Activated naive CD4-positive, alpha-beta T cell treated with Interleukin-2 at 50 U/mL for 16 hours (primary cell): ENCODE data around the gene DNAH14.
"Not testable (repeated sequence)": the region's sequence is repeated elsewhere in the genome, so short reads cannot be mapped to it uniquely, and the experiment has no call there.

ENCODE experiments used
- DNase-seq: peaks from one replicate; pipeline ENCODE4 v3.0.0-alpha.2; 2020

DNAH14 gene

DNA sequence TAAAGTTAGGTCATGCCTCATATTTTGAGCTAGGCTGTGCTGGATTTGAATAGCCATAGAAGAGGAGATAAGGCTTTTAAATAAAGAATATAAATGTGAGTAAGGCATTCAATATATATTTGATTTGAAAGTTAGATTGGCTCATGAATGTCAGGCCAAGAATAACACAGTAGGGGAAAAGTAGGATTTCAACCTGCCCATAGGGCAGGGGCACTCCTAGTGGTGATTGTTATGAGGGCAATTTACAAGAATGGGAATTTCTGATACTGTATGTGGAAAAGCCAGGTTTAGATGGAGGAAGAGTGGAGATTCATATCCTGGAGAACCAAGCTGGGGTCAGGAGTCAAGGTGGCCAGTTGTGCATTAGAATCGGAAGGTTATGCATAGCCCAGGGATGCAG is 74.9 kb downstream of the DNAH14 start:
- no peak for DNase-seq

DNA sequence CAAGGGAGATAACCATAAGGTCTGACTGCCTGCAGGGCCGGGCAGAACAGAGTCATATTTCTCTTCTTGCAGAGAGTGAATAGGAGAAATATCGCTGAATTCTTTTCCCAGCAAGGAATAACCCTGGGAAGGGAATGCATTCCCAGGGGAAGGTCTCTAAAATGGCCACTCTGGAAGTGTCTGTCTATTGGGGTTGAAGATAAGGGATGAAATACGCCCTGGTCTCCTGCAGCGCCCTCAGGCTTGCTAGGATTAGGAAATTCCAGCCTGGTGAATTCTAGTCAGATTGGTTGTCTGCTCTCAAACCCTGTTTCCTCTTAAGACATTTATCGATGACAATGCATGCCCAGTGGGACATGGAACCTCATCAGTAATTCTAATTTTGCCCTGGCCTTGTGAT is 76.9 kb downstream of the DNAH14 start:
- not testable (repeated sequence) for DNase-seq

DNA sequence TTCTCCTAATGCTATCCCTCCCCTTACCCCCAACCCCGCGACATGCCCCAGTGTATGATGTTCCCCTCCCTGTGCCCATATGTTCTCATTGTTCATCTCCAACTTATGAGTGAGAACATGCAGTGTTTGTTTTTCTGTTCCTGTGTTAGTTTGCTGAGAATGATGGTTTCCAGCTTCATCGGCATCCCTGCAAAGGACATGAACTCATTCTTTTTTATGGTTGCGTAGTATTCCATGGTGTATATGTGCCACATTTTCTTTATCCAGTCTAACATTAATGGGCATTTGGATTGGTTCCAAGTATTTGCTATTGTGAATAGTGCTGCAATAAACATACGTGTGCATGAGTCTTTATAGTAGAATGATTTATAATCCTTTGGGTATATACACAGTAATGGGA is 78.6 kb downstream of the DNAH14 start:
- not testable (repeated sequence) for DNase-seq

DNA sequence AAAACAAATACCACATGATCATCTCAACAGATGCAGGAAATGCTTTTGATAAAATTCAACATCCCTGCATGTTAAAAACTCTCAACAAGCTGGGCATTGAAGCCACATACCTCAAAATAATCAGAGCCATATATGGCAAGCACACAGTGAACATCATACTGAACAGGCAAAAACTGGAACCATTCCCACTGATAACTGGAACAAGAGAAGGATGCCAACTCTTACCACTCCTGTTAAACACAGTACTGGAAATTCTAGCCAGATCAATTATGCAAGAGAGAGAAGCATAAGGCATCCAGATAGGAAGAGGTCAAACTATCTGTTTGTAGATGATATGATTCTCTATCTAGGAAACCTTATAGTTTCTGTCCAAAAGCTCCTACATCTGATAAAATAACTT is 91.6 kb downstream of the DNAH14 start:
- no peak for DNase-seq

DNA sequence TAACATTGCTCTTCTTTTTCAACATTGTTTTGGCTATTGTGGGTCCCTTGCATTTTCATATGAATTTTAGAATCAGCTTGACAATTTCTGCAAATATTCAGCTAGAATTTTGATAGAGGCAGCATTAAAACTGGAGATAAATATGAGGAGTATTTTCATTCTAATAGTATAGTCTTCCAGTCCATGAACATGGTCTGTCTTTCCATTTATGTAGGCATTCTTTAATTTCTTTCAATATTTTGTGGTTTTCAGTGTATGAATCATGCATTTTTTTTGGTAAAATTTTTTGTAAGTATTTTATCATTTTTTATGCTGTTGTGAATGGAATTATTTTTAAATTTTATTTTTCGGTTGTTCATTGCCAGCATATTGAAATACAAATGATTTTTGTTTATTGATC is 97.2 kb downstream of the DNAH14 start:
- no peak for DNase-seq

DNA sequence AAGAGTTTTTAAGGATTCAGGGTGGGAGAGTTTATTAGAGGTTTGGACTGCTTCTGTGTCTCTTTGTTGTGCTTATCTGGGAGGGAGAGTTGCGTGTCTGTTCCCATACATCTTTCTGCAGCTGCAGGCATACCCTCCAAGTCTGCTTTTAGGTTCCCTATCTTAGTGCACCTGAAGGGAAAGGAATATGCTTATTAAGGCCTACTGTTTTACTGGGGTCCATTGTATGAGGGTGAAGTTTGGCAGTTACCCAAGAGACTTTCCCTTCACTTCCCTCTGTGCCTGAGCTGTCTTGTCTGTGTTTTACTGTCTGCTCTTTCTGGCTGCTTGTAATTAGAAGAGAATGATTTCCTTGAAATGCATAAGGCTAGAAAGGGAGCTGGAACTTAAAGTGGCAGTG is 107.0 kb downstream of the DNAH14 start:
- DNase-seq = not testable (repeated sequence)

DNA sequence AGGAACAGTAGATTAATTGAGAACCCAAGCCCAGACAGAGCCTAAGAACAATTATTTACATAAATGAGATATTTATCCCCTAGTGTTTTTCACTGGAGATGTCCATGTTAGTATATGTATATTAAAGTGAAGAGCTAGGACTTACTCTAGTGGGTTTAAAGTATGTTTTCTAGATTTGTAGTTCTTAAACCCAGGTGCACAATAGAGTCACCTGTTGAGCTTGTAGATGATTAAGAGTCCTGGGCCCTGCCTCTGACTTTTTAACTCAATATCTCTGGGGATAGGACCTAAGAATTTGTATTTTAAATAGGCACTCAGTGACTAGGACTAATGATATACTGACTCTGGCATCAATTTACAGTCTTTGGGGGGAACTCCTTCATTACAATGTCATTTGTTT is 112.8 kb downstream of the DNAH14 start:
- DNase-seq = no peak

DNA sequence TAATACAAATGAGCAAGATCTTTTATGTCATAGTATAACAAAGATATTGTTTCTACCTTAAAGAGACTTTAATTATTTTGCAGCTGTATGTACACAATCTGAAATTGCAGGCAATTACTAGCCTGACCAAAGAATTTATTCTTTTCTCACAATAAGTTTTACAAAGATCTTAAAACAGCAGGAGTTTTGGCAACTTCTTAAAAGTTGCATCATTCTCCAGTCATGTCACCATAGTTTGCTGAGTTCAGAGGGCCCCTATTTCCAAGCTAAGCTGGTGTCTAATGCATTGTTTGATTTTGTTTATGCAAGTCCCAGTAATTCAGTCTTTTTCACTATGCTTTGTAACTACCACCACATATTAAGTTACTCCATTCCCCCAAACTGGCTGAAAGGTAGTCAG is 114.8 kb downstream of the DNAH14 start:
- DNase-seq = no peak

DNA sequence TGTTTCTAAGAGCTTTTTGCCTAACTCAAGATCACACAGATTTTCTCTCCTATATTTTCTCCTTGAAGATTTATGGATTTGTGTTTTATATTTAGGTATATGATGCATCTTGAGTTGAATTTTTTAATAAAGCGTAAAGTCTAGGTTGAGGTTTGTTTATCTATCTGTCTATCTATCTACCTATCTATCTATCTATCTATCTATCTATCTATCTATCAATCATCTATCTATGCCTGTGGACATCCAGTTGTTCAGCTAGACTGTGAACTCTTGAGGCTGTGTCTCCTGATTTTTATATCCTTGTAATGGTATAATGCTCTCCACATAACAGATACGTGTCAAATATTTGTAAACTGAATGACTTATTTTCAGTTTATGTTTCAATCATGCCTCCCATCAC is 120.1 kb downstream of the DNAH14 start:
- no peak for DNase-seq

DNA sequence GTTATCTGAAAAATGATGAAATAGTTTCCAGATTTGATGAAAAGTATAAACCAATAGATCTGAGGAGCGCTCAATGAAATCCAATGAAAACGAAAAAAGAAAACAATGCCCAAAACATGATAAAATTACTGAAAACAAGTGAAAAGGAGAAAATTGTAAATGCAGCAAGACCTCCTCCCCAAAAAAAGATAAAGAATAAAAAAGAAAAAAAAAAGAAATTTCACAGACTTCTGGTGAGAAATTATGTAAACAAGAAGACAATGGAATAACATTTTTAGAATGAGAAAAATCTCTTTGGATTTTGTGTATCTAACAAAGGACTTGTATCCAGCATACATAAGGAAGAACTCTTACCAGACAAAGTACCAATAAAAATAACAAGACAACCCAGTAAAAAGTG is 134.2 kb downstream of the DNAH14 start:
- no peak for DNase-seq

DNA sequence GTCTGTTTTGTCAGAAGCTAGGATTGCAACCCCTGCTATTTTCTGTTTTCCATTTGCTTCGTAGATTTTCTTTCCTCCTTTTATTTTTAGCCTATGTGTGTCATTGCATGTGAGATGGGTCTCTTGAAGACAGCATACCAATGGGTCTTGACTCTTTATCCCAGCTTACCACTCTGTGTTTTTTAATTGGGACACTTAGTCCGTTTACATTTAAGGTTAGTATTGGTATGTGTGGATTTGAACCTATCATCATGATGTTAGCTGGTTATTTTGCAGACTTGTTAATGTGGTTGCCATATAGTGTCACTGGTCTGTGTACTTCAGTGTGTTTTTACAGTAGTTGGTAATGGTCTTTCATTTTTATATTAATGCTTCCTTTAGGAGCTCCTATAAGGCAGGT is 141.5 kb downstream of the DNAH14 start:
- DNase-seq = no peak

DNA sequence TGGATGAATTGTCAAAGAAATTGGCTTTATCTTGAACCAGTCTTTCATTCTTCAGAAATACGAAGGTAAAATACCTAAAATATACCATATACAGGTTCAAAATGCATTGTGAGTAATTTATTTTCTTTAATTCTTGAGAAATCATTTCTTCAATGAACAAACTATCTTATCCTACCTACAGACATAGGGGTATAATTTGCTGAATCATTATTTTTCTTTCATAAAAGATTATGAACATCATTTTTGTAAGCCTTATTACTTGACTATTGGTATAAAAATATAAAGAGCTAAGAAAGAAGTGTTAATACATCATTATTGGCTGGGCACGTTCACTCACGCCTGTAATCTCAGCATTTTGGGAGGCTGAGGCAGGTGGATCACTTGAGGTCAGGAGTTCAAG is 167.7 kb downstream of the DNAH14 start:
- no peak for DNase-seq

DNA sequence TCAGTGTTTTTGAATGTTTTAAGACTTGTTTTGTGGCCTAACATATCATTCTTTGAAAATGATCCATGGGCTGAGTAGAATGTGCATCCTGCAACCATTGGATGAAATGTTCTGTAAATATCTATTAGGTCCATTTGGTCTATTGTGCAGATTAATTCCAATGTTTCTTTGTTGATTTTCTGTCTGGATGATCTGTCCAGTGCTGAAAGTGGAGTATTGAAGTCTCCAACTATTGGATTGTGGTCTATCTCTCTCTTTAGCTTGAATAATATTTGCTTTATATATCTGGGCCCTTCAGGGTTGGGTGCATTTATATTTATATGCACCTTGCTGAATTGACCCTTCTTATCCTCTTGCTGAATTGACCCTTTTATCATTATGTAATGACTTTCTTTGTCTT is 181.5 kb downstream of the DNAH14 start:
- no peak for DNase-seq

DNA sequence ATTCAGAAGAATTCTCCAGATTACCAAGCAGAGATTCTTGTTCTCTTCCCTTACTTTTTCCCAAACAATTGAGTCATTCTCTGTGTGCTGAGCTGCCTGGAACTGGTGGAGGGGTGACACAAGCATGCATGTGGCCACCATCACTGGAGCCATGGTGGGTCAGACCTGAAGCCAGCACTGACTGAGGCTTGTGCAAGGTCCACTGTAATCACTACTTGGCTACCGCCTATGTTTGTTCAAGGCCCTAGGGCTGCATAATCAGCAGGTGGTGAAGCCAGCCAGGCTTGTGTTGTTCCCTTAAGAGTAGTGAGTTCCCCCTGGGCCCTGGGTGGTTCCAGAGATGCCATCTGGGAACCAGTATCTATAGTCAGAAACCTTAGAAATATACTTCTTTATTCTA is 183.8 kb downstream of the DNAH14 start:
- no peak for DNase-seq

DNA sequence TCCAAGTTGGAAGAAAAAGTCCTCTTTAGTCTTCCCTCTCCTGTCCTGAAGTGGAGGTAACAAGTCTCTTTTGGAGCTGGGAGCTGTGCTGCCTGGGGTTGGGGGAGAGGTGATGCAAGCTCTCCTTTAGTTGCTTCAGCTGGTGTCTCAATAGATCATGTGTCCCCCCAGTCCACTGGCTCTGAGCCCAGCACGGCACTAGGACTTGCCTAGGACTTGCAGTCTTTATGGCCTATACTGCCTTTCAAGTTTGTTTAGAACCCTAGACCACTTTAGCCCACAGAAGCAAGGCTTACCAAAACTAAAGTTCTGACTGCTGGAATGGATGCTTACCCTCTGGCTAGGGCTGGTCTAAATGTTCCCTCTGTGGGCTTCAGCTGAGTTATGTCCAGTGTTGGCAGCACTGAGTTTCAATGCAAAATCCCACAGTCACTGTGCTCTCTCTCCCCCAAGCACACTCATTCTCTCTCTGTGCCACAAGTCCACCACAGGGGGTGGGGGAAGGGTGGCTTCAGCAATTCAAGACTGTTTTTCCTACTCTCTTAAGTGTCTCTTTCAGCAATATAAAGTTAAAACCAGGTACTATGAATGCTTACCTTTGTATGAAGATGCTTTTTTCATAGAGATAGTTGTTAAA is 185.0 kb downstream of the DNAH14 start:
- DNase-seq = no peak

DNA sequence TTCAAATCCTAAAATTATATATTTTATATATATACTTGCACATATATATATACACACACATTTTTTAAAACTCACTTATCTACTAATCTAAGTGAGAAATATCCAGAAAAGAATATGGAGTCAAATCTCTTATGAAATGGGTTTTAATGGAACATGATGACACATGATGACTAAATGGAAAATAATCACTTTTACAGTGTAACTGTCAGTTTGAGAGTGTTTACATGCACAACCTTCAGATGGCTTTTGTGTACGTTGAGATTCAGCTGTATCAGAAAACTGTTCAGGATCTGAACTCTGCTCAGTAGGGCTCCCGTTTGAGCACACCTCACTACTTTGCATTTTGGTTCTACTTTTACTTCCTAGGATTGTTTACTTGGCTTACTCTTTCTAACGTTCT is 189.8 kb downstream of the DNAH14 start:
- DNase-seq = no peak

DNA sequence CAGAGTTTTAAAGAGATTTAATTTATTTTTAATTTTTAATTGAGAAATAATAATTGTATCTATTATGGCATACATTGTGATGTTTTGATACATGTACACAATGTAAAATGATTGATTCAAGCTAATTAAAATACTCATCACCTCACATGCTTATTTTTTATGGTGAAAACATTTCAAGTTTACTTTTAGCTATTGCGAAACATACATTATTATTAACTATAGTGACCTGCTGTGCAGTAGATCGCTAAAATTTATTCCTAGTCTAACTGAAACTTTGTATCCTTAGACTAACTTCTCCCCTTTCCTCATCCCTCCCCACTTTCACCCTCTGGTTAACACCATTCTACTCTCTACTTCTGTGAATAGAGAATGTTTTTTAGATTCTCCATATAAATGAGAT is 191.6 kb downstream of the DNAH14 start:
- DNase-seq = no peak

DNA sequence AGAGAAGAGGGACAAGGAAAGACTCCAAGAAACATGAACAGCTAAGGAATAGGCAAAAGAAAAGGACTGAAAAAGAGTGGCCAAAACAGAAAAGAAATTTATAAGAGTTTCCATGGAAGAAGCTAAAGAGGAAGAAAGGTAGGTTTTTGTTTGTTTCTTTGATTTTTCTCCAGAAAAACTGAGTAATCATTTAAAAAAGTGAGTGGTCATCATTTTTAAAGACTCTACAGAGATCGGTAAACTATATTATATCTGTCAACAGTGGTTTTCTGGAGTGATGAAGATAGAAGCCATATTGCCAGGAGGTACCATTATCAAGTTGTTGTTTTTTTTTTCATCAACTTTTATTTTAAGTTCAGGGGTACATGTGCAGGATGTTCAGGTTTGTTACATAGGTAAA is 202.4 kb downstream of the DNAH14 start:
- DNase-seq = no peak

DNA sequence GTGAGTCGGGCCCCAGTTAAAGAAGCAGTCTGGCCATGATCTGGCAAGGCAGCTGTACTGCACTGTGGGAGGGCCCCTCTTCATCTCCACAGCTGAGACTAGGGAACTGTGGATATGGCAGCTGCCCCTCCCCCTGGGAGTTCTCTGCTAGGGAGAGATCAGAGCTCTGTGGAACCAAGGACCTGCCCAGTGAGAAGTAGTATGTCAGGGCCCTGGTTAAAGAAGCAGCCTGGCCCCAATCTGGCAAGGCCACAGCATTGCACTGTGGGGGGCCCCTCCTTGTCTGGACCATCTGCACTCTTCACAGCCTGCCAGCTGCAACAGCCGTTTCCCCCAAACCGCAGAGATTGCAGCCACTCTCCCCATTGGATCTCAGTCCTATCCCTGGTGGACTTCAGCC is 208.5 kb downstream of the DNAH14 start:
- no peak for DNase-seq

DNA sequence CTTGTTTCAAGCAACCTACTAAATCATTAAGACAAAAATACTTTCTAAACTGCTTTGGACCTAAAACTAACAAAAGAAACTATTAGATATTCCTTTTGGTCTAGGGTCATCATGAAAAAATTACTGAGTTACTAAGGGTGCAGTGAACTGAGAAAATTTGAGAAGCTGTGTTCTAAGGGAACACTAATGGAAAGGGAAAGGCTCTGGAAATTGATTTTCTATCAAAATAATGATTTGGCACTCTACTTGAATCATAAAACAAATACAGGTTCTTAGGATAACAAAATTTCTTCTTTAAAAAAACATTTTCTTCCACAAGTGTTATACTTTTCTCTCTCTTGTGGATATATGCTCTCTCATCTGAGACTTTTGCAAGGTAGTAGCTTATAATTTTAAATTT is 213.5 kb downstream of the DNAH14 start:
- DNase-seq = no peak

DNA sequence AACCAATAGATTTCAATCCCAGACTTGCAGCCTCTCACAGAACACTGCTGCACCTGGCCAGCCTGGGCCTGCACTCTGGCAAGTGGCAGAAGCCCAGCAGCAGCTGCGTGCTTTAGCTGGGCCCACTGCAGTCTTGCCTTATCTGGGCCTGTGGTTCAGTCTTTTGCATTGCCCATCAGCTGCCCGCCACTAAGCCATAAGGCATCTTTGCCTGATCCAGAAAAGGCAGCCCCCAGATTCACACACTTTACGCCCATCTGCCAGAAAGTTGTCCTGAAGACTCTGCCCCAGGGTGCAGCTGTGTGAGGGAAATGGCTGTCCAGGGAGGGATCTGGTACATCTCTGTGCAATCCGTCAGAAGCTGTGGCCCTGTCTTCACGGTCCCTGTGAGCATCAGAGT is 217.0 kb downstream of the DNAH14 start:
- DNase-seq = no peak

DNA sequence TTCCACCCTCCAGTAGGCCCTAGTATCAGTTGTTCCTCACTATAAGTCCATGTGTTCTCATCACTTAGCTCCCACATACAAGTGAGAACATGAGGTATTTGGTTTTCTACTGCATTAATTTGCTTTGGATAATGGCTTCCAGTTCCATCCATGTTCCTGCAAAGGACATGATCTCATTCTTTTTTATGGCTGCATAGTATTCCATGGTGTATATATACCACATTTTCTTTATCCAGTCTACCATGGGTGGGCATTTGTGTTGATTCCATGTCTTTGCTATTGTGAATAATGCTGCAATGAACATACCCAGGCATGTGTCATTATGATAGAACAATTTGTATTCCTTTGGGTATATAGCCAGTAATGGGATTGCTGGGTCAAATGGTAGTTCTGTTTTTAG is 218.3 kb downstream of the DNAH14 start:
- not testable (repeated sequence) for DNase-seq

DNA sequence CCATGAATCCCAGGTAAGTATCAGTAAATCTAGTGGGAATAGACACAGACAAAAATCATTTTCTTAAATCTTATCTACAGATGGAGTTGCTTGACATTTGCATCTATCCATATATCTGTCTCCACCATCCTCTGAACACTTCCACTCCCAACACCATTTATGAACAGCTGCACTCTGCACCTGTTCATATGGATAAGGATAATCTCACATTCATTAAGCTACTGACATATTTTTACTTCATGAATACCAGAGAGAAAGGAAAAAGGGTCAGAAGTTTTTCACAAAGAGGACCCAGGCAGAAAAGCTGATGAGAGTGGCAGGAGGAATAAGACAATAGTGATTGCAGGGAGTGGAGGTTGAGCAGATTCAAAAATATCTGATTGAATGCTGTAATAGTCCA is 222.6 kb downstream of the DNAH14 start:
- DNase-seq = no peak

DNA sequence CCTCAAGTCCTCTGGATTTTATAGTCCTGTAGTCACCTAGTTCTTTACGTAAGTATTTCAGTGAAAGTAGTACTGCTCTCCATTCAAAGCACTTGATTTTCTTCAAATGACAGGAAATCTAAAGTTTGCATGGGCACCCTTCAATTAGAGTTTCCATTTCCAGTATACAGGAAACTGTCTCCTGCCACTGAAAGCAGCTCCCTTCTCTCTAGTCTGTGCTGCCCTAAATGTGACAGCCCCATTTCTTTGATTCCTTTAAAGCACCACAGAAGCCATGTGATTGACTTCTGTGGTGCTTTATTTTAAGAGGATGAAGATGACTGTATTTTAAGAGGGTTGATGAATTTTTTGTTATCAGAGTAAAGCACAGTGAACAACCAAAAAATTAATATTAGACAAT is 226.1 kb downstream of the DNAH14 start:
- DNase-seq = no peak

DNA sequence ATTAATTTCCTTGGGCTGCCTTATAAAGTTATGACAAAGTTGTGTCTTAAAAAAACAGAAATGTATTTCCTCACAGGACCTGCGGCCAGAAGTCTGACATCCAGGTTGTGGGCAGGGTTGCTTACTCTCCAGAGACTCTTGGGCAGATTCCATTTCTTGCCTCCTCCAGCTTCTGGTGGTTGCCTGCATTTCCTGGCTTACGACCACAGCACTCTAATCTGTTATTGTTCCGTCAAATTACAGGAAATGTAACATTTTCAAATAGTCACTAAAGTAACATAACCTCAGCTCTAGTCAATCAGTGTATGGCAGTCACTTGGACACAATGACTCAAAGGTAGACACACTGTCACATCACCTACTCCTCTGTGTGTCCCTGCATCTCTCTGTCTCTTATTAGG is 226.8 kb downstream of the DNAH14 start:
- DNase-seq = no peak

DNA sequence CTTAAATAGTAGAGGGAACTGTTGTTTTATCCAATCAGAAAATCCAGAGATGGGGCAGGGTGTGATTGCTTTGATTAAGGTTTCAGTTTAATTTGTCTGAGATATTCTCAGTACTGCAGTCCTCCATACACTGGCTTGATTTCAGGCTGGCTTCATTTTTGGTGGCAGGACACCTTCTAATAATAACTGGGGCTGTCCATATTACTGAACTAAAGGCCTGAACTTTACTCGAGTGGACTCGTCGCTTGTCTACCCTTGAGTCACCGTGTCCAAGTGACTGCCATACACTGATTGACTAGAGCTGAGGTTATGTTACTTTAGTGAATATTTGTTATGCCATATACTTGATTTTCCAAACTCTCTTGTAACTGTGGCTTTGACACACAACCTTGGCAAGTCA is 228.8 kb downstream of the DNAH14 start:
- DNase-seq = no peak
